Measurements from ENCODE around the gene PPP2R2D.

The PPP2R2D gene

DNA sequence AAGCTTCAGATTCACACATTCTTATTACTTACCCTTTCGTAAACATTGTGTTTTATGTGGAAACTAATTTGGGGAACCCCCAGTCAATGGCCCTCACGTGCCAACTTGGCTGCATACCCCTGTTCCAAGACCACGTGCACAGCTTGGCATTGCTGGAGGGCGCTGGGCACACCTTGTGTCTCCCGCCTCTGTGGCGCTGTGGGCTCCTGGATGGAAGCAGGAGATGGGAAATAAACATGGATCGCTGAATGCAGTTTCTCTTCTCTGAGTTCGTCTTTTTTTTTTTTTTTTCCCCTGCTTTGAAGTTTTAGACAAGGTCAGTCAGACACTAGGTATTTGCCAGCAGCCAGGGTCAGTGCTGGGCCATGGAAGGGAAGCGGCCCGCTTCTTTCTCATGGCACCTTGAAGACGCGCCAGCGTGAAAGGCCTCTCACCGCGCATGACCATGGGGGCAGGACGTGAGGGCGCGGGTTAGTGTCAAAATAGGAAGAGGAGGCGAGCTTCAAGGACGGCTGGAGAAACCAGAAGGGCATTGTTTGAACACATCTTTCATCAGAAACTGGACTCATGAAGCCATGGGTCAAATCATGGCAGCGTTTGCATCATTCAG is 53.7 kb downstream of the PPP2R2D start:
- DNase-seq: no peak

DNA sequence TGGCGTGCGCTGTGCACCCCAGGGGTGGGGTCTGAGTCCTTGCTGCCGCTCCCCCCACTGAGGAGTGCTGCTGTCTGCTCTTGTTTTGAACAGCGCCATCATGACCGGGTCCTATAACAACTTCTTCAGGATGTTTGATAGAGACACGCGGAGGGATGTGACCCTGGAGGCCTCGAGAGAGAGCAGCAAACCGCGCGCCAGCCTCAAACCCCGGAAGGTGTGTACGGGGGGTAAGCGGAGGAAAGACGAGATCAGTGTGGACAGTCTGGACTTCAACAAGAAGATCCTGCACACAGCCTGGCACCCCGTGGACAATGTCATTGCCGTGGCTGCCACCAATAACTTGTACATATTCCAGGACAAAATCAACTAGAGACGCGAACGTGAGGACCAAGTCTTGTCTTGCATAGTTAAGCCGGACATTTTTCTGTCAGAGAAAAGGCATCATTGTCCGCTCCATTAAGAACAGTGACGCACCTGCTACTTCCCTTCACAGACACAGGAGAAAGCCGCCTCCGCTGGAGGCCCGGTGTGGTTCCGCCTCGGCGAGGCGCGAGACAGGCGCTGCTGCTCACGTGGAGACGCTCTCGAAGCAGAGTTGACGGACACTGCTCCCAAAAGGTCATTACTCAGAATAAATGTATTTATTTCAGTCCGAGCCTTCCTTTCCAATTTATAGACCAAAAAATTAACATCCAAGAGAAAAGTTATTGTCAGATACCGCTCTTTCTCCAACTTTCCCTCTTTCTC is 55.0 kb downstream of the PPP2R2D start:
- DNase-seq: no peak

DNA sequence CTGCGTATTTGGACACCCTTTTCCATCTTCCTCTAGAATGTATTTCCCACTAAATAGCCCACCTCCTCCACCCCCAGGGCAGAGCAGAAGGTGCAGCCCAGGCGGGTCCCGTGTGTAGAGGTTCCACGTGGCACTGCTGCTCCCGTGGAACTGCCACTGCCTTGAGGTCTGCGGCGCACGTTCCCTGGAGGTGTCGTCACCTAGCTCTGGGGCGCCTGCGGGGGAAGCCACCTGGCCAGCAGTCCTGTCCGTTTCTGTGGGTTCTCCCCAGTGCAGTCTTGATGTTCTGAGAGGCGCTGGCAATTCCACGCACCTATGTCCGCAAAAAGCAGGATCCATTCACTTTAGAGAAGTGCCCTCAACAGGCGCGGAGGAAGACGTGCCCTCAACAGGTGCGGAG is 59.0 kb downstream of the PPP2R2D start:
- DNase-seq: no peak

DNA sequence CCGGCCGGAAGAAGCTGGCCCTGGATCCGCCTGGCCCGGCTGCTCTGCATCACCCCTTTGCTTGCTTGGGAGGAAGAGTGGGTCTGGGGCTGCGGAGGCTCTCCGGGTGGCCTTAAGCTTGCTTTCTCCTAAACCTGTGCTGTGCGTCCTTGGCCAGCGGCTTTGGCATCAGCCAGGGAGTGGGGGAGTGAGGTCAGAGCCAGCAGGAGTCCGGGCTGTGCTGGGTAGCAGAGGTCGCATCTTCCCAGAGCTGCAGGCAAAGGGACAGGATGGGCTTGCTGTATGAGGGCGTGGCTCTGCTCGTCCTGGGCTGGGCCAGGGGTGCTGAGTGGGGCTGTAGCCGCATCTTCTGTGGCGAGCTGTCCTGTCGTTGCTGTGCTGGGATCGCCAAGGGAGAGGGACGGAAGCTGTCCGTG is 59.8 kb downstream of the PPP2R2D start:
- no peak for DNase-seq

DNA sequence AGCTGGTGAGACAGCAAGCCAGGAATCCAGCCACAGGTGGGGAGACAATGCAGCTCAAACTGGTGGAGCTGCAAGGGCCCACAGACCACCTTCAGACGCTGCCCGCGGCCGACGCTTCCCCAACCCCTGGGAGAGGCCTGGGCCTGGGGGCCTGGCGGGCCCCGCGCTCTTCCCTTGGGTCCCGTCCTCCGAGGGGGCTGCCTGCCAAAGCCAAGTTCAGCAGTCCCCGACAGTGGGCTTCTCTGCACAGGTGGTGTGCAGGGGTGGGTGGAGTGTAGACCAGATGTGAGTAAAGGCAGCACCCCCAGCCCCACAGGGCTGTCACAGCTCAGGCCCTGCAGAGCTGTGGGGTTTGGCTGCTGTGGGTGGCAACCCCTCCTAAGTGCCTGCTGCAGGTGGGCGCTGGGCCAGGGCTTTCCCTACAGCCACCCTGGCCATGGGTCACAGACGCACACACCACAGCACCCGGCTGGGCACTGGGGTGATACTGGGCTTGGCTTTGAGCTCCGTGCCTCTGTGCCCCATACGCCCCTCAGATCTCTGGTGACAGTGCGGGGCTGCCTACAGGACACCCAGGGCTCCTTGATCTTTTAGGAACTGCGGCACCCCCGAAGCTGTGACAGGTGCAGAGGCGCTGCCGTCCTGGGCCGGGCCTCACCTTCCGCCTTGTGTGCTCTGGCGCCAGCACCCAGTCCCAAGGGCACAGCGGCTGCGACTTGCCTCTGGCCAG is 60.4 kb downstream of the PPP2R2D start:
- DNase-seq: peak; percentile 32

DNA sequence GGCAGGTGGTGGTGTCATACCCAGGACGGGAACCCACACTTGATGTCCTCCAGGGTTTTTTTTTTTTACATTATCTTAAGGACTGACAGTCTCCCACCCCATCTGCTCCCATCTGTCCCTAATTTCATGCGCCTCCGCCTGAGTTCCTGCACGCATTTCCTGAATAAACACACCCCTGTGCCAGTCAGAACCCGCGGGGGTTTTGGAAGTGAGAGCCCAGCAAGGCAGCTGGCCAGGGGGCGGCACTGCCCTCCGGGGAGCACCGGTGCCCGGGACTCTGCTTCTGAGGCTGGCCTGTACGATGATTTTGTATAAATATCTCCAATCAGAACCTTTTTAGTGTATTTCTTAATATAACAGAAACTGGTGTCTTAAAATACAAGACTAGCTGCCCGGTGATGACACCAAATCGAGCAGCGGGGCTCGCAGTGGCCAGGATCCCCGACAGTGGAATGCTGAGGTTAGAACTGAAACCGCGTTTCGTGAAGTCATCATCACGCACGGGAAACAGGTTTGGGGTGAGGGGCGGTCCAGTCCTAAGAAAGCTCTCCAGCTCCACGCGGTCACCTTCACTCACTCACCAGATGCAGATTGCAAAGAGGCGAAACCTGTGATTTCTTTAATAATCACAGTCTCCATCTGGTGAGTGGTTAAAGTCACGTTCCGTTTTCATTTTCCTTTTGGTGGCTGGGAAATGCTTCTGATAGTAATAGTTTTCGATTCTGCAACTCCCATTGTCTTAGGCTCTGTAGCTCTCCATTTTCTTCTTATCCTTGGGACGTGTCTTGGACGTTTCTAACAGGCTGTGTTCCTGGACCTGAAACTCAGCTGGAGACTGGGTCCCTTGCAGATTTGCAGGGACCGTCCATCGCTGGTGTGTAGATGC is 61.2 kb downstream of the PPP2R2D start:
- peak; percentile 83 for DNase-seq

DNA sequence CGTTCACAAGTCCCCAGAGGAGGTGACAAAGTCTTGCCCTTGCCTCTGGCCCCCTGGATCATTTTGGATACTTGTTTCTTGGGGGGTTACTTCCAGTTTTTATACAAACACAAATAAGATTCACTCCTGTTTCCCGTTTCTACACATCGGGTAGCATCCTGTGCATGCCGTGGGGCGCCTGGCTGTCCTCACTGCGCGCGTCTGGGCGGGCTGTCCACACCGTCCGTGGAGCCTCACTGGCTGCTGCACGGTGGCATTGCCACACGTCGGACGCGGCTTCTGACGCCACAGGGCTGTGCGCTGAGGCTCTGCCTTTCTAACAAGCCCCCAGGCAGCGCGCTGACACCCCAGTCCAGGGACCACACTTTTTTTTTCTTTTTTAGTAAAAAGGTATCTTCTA is 62.5 kb downstream of the PPP2R2D start:
- DNase-seq: no peak

DNA sequence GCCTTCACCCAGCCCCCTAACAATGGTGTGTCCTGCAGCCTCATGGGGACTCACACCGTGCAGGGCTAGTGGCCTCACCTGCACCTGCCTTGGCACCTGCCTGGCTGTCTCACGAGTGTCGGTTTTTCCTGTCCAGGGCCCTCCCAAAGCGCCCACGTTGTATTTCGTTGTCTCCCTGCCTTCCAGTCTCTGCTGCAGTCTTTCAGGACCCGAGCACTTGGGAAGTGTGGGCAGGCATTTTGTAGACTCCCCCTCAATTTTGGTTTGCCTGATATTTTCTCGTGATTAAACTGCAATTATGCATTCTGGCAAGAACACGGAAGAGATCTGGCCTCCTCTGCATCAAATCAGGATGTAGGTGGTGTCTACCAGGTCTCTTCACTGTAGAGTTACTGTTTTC is 63.0 kb downstream of the PPP2R2D start:
- no peak for DNase-seq

DNA sequence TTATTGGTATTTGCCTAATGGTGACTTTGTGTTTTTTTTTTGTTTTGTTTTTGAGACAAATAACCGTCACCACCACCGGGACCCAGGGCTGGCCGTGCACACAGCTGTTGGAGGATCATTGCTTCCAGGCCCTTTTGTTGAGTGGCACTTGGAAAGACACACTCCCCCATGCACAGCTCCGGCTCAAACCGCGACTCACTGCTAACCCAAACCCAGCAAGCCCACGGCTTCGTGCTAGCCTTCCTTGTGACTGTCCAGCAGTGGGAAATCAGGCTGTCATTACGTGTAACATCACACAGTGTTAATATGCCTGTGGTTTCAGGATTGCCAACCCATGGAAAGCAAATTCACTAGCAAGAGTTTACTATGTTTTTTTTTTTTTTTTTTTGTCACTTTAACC is 63.5 kb downstream of the PPP2R2D start:
- DNase-seq: no peak

DNA sequence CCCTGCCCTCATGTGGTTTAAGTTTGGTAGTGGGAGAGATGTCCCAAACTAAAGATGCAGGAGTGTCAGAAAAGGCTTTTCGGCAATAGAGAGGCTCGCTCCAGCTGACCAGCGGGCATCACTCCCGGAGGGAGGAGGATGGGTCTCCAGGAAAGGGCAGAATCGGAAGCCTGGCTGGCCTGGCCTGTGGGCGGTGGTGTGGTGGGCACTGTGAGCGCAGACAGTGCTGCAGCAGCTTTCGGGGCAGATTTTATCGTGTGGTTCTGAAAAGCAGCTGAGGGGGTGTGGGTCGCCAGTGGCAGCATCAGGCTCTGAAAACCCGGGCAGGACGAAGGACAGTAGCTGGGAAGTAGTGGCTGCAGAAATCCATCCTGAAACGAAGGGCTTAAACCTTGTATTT is 68.1 kb downstream of the PPP2R2D start:
- DNase-seq: no peak

DNA sequence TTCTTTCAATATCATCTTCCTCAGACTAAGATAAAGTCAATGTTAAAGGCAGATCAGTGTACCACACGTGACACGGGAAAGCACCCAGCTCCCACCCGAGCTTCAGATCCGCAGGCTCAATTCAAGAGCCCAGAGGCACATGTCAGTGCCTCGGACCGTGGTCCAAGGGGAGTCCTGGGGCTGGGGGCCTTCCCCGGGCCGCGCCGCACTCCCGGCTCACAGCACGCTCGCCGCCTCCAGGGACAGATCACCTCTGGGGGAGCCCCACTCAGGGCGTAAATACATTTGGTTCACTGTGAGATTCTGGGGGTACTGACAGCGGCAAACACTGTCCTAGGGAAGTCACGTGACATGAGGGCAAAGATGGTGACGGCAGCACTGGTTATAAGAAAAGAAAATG is 70.1 kb downstream of the PPP2R2D start:
- no peak for DNase-seq

DNA sequence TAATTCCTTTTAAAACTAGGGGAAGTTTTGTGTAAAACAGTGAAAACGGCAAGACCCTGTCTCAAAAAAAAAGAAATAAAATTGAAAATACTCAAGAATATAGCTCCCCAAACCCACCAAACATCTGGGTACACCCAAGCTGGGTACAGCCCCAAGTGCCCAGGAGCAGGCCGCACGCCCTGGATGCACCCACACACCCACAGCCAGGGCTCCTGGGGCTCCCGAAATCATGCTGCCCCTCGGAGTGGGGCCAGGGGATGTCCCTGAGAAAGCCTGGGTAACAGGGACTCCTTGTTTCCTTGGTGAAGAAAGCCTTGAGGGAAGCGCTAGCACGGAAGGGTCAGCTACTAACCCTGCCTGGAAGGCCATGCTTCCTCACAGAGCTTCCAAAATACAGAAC is 70.8 kb downstream of the PPP2R2D start:
- DNase-seq: no peak

DNA sequence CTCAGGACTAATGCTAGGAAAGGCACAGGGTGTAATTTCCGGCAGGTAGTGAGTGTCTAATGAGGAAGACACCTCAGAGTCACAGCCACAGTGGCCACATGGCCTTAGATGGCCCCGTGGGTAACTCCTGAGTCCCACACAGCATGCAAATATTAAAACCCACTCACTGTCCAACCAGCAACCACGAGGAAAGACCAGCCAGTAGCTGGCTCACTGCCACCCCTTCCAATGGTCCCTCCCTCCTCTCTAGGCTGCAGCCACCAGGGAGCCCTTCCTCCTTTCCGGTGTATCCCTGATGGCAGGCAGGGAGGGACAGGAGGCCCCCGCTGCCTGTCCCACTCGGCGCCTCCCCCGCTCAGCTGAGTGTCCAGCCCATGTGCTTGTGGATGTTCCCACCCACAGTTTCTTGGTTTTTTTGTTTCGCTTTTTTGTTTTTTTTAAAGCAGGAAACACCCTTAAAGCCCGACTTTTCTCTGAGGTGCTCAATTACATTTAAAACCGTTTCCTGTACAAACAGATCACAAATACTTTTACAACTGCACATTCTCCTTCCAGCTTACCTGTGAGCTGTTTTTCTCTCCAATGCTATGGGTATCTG is 71.8 kb downstream of the PPP2R2D start:
- DNase-seq: no peak

DNA sequence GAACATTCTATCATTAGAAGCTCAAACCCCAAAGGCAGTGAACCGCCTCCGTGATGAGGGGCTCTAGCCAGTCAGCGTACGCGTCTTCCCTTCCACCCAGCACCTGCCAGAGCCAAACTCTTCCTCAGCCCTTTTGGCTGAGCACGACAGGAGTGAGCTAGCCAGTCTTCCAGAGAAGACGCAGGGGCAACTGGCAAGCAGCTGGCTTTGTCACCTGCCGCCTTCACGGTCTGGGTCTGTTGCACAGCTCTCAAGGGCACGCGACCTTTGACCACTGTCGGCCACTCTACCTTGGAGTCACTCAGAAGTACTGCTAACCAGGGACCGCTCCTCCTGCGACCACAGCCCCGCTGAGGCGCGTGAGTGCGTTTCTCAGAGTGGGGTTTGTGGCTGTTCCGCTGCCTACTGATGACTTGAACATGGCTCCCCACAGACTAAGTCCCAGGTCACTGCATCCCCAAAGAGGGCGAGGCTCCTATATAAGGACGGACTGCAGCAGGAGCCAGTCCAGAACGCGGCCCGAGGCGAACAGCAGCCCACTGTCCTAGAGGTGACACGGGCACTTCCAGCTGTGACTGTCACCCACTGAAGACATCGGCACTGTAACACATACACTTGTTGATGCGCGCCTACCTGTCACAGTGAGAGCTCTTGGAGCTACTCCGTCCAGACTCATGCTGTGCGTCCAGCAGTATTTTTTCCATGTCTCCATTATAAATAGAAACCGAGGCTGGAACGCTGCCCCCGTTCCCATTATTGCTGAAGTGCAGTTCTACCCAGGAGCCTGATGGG is 72.5 kb downstream of the PPP2R2D start:
- DNase-seq: no peak

DNA sequence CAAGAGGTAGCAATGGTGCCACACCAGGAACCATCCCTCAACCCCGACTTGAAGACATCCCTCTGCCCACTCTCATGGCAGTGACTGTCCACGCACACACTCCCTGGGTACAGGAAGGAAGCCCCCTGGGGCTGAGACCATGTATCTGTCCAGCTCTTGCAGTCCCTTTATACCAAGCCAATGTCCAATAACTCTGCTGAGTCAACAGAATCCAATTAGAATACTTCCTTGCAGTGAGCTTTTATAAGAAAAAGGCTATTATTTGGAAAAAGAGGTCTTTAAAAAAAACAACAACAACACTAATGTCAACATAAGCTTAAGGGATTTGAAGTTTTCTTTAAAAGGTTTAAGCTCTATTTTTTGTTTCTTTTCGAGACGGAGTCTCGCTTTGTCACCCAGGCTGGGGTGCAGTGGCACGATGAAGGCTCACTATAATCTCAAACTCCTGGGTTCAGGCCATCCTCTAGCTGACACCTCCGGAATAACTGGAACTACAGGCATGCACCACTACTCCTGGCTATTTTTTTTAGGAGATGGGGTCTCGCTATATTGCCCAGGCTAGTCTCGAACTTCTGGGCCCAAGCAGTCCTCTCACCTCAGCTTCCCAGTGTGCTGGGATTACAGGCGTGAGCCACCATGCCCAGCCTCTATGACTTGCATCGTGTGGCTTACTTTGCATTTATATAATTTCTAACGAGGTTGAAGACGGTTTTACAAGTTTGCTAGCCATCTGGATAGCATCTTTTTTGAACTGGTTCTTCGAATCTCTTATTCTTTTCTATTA is 73.4 kb downstream of the PPP2R2D start:
- no peak for DNase-seq

DNA sequence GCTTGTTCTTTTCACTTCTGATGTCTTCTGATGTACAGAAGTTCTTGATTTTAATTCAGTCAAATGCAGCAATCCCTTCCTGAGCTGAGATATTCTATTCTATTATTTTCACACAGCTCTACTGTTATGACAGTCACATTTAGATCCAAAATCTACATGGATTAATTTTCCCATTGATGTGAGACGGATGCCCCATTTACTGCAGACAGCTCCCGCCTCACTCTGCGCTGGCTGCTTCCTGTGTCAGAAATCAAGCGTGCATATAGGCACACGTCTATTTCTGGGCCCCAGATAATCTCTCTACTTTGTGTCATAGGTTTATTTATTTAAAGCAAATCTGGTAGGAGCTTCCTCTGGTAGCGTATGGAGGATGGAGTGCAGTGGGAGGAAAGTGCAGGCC is 74.2 kb downstream of the PPP2R2D start:
- DNase-seq: no peak

DNA sequence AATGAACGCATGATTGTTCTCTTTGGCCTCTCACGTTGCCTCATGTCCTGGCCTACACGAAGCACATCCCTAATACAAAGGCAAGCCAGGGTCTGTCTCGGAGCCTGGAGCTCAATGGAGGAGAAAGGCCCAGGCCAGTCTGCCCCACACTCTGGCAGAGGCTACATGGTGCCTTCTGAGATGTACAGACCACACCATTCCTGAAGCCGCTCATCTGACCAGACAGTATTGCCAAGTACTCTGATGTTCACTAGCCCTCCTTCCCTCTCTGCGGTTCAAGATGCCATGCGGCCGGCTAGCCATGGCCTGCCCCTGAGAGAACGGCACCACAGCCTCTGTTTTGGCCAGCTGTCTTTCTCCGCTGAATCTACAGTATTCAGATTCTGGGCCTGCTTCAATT is 75.0 kb downstream of the PPP2R2D start:
- no peak for DNase-seq

DNA sequence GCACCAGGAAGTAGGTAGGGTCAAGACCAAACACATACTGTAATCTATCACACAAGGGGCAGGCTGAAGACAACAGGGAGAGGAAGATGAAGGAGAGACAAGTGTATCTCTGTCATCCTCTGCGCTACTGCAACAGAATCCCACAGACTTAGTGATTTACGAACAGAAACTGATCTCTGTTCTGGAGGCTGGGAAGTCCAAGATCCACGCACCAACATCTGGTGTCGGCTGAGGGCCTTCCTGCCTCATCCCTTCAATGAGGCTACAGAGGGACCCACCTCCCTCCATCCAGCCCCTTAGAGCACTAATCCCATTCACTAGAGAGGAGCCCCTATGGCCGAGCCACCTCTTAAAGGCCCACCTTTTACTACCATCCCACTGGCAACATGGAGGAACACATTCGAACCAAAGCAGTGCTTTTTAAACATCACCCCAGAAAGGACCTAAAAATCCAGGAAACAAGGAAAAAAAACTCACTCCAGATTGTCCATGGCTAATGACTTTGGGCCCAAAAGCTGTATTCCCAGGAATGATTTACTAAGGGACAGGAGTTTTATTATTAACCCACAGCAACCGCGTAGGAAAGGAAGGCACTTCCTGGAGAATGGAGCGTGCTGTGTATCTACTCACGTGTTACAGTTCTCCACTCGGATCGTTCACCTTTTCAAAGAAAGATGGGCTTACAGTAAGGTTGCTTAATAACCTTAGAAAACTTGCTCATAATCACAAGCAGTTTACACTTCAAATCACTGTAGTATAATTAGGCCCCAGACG is 76.7 kb downstream of the PPP2R2D start:
- no peak for DNase-seq

DNA sequence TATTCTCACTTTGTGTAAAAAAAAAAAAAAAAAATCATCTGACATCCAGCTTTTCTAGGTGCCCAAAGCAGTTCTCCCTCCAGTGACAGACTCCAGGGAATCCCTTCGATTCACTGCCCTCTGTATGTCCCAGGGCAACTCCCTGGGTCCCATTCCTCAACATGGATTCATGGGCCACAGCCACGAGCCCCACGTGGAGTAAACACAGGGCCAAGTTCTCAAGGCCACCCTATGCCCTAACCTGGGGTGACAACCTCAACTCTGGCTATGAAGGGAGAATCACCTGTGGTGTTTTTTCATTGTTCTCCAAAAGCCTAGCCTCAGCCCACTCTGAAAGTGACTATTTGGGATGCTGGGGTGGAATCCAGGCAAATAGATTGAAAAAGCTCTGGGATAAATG is 77.6 kb downstream of the PPP2R2D start:
- no peak for DNase-seq

DNA sequence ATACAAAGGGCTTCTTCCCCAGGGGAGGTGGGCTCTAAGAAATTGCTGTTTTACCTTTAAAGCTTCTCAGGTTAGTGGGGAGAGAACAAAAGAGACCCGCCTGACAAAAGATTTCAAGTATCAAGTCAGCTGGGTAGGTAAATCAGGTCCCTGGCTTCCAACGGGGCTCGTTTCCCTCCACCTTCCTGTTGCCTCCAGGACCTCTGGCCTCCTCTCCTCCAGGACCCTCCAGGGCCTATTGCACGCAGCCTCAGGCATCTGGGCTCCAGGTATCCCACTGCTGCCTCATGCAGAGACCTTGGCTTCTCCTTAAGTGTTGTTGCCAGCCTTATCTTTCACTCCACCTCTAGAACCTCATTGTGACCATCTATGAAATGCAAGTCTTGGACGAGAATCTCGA is 78.0 kb downstream of the PPP2R2D start:
- no peak for DNase-seq
